Measurements from ENCODE around the gene WNT3A.

Gene WNT3A

GRCh38 chr1:228104526-228105269, 97.9 kb downstream of the WNT3A start:
- H3K9me3 ChIP-seq (ENCODE audit: insufficient read depth, low read depth, low read length), result no peaks in the 10 kb centered on the region
- H3K4me3 ChIP-seq (ENCODE audit: low read length, poor library complexity, severe bottlenecking), result no peak overlapping the region
- H3K4me1 ChIP-seq (ENCODE audit: insufficient read depth, low read length, poor library complexity, severe bottlenecking), result peaks cover 16% of the 10 kb centered on the region
- H3K9me2 ChIP-seq (replicated peaks; ENCODE audit: low read depth, low read length), result no peaks in the 10 kb centered on the region
- H4K20me1 ChIP-seq (ENCODE audit: insufficient read depth, low read length, poor library complexity, severe bottlenecking), result peaks cover 29% of the 10 kb centered on the region
- peaks cover 13% of the 10 kb centered on the region; the same call in 1 of the 2 replicates for H3K36me3 ChIP-seq (ENCODE audit: insufficient read depth, low read length)
- H3F3A ChIP-seq (ENCODE audit: low read depth), result no peaks in the 10 kb centered on the region
- peak overlapping the region; percentile 81 for H3K4me2 ChIP-seq (ENCODE audit: low read depth, low read length, poor library complexity, severe bottlenecking)
- H2AFZ ChIP-seq (ENCODE audit: low read length), result no peak overlapping the region
- no peaks in the 10 kb centered on the region for H3K27me3 ChIP-seq (ENCODE audit: insufficient read depth, low read length, poor library complexity, severe bottlenecking)
- peak overlapping the region; percentile 80 for H3K9ac ChIP-seq (ENCODE audit: low read depth, low read length, poor library complexity, severe bottlenecking)
- peaks cover 58% of the 10 kb centered on the region for H3K79me2 ChIP-seq (ENCODE audit: insufficient read depth, low read length)
- TF ChIP-seq CTCF (conservative IDR thresholded peaks at IDR 0.05; ENCODE audit: low read length) (no peak), EZH2phosphoT487 (IDR thresholded peaks at IDR 0.05; ENCODE audit: borderline replicate concordance) (no peak)

DNA sequence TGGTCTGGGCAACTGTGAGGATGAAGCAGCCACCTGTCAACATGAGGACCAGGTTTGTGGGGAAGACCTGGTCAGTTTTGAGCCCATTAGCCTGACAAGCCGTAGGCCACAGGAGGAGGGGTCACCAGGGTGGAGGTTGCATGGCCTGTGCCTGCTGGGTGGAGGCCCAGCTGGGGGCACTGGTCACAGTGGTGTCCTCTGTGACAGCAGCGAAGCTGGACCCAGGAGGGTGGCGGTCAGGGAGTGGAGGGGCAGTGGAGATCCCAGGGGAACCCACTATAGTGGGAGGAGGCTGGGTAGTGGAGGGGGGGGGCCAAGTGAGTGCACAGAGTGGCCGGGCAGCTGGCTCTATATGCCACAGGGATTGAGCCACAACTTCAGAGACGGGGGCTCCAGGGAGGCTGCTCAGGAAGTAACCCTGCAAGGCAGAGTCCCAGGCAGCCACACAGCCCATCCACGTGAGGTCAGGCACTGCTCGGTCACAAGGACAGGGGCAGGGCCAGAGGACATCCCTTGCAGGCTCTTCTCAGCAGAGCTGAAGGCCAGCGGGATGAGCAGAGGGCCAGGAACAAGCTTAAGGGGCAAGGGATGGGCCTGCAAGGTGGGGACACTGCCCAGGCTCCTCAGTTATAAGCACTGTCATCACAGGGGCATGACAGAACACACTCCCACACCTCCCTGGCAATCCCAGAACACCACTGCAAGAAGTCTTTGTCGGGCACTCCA, 98.6 kb downstream of the WNT3A start:
- H3K27me3 ChIP-seq (ENCODE audit: insufficient read depth, low read length, poor library complexity, severe bottlenecking), result no peaks in the 10 kb centered on the region
- TF ChIP-seq EZH2phosphoT487 (IDR thresholded peaks at IDR 0.05; ENCODE audit: borderline replicate concordance), result no peak
- no peak for TF ChIP-seq CTCF (conservative IDR thresholded peaks at IDR 0.05; ENCODE audit: low read length)
- H3K9me2 ChIP-seq (replicated peaks; ENCODE audit: low read depth, low read length), result no peaks in the 10 kb centered on the region
- no peak overlapping the region for H2AFZ ChIP-seq (ENCODE audit: low read length)
- peaks cover 23% of the 10 kb centered on the region for H3K4me1 ChIP-seq (ENCODE audit: insufficient read depth, low read length, poor library complexity, severe bottlenecking)
- peaks cover 58% of the 10 kb centered on the region for H3K79me2 ChIP-seq (ENCODE audit: insufficient read depth, low read length)
- H3K4me3 ChIP-seq (ENCODE audit: low read length, poor library complexity, severe bottlenecking), result no peak overlapping the region
- no peaks in the 10 kb centered on the region for H3F3A ChIP-seq (ENCODE audit: low read depth)
- H3K36me3 ChIP-seq (ENCODE audit: insufficient read depth, low read length), result peaks cover 6% of the 10 kb centered on the region; the same call in 1 of the 2 replicates
- H4K20me1 ChIP-seq (ENCODE audit: insufficient read depth, low read length, poor library complexity, severe bottlenecking), result peaks cover 24% of the 10 kb centered on the region
- H3K9me3 ChIP-seq (ENCODE audit: insufficient read depth, low read depth, low read length), result no peaks in the 10 kb centered on the region
- no peak overlapping the region for H3K4me2 ChIP-seq (ENCODE audit: low read depth, low read length, poor library complexity, severe bottlenecking)
- no peak overlapping the region for H3K9ac ChIP-seq (ENCODE audit: low read depth, low read length, poor library complexity, severe bottlenecking)

- peaks cover under 1% of the 10 kb centered on the region; the same call in 1 of the 2 replicates for H3K36me3 ChIP-seq (ENCODE audit: insufficient read depth, low read length)
- no peak overlapping the region for H3K4me2 ChIP-seq (ENCODE audit: low read depth, low read length, poor library complexity, severe bottlenecking)
- H2AFZ ChIP-seq (ENCODE audit: low read length), result no peak overlapping the region
- H3K9ac ChIP-seq (ENCODE audit: low read depth, low read length, poor library complexity, severe bottlenecking), result no peak overlapping the region
- H3K9me2 ChIP-seq (replicated peaks; ENCODE audit: low read depth, low read length), result no peaks in the 10 kb centered on the region
- H4K20me1 ChIP-seq (ENCODE audit: insufficient read depth, low read length, poor library complexity, severe bottlenecking), result peaks cover 16% of the 10 kb centered on the region
- H3K4me3 ChIP-seq (ENCODE audit: low read length, poor library complexity, severe bottlenecking), result no peak overlapping the region
- H3K79me2 ChIP-seq (ENCODE audit: insufficient read depth, low read length), result peaks cover 57% of the 10 kb centered on the region
- no peaks in the 10 kb centered on the region for H3K27me3 ChIP-seq (ENCODE audit: insufficient read depth, low read length, poor library complexity, severe bottlenecking)
- H3K9me3 ChIP-seq (ENCODE audit: insufficient read depth, low read depth, low read length), result no peaks in the 10 kb centered on the region
- H3K4me1 ChIP-seq (ENCODE audit: insufficient read depth, low read length, poor library complexity, severe bottlenecking), result peaks cover 23% of the 10 kb centered on the region
- no peaks in the 10 kb centered on the region for H3F3A ChIP-seq (ENCODE audit: low read depth)
- TF ChIP-seq CTCF (conservative IDR thresholded peaks at IDR 0.05; ENCODE audit: low read length) (no peak), EZH2phosphoT487 (IDR thresholded peaks at IDR 0.05; ENCODE audit: borderline replicate concordance) (no peak)
Measured at GRCh38 chr1:228105996-228106799, 99.4 kb downstream of the WNT3A start.

Data from Loucy (cell line).